ENCODE measurements around the gene CLIC1. TPM values are rescaled to one million over a fixed set of nuclear protein-coding genes. Genes with fewer than 3 reads are reported as not detected.

The CLIC1 gene
- total RNA-seq, 2 donors from 2014 or later = 222 to 251 TPM

DNA sequence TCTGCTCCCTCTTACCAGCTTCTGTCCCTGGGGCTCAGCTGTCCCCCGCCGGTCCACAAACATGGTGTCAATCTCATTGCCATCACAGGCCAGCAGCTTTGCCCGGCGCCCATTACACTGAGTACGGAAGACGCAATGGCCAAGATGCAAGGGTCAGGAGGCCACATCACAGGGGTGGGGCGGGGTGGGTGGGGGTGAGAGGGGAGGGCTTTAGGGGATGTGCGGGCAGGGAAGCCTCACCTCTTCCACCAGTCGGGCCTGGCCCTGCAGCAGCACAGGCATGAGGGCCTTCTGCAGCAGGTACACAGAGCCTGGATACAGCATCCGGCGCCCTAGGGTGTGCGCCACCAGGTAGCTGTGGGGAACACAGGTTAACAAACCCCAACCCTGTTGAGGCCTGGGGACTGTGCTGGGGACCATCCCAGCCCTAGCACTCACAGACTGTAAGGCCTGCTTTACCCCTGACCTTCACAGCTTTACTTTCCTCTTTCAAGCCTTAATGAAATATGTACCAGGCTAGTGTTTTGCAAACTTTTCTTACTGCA lies 44.7 kb downstream of the CLIC1 start:
- H3K9me3 ChIP-seq = no peaks in the 10 kb centered on the region
- H3K4me3 ChIP-seq = no peak overlapping the region
- ATAC-seq (ENCODE audit: insufficient number of reproducible peaks, low FRiP score, low read depth) (no peak), DNase-seq (ENCODE audit: low spot score) (no peak)
- H3K4me1 ChIP-seq (ENCODE audit: control insufficient read depth in 1 of 2, low read depth in 2 of 2) = no peaks in the 10 kb centered on the region
- no peaks in the 10 kb centered on the region for H3K27me3 ChIP-seq (replicated peaks; ENCODE audit: insufficient read depth)
- TF ChIP-seq, protein P1, sequence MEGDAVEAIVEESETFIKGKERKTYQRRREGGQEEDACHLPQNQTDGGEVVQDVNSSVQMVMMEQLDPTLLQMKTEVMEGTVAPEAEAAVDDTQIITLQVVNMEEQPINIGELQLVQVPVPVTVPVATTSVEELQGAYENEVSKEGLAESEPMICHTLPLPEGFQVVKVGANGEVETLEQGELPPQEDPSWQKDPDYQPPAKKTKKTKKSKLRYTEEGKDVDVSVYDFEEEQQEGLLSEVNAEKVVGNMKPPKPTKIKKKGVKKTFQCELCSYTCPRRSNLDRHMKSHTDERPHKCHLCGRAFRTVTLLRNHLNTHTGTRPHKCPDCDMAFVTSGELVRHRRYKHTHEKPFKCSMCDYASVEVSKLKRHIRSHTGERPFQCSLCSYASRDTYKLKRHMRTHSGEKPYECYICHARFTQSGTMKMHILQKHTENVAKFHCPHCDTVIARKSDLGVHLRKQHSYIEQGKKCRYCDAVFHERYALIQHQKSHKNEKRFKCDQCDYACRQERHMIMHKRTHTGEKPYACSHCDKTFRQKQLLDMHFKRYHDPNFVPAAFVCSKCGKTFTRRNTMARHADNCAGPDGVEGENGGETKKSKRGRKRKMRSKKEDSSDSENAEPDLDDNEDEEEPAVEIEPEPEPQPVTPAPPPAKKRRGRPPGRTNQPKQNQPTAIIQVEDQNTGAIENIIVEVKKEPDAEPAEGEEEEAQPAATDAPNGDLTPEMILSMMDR (IDR thresholded peaks at IDR 0.05) = no peak
- H3K36me3 ChIP-seq = peaks cover 74% of the 10 kb centered on the region
- H3K27ac ChIP-seq = no peak overlapping the region

DNA sequence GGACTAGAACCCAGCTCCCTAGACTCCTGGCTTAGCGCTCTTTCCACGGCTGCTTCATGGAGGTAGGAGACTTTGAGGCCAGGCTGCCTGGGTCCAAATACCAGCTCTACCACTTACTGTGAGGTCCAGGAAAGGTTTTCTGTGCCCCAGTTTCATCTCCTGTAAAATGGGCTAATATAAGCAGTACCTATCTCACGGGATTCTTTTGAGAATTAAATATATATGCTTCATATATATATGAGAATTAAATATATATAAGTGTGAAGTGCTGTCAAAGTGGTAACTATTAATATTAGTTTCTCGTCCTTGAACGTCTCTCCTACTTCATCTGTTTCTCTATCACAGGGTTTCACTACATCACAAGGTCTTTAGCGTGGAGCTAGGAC lies 45.3 kb downstream of the CLIC1 start:
- no peak overlapping the region for H3K27ac ChIP-seq
- H3K4me3 ChIP-seq = no peak overlapping the region
- H3K4me1 ChIP-seq (ENCODE audit: control insufficient read depth in 1 of 2, low read depth in 2 of 2) = no peaks in the 10 kb centered on the region
- no peak for DNase-seq (ENCODE audit: low spot score)
- H3K36me3 ChIP-seq = peaks cover 71% of the 10 kb centered on the region
- ATAC-seq (ENCODE audit: insufficient number of reproducible peaks, low FRiP score, low read depth) = no peak
- no peaks in the 10 kb centered on the region for H3K27me3 ChIP-seq (replicated peaks; ENCODE audit: insufficient read depth)
- no peaks in the 10 kb centered on the region for H3K9me3 ChIP-seq
- TF ChIP-seq, protein P1 (IDR thresholded peaks at IDR 0.05) = no peak

DNA sequence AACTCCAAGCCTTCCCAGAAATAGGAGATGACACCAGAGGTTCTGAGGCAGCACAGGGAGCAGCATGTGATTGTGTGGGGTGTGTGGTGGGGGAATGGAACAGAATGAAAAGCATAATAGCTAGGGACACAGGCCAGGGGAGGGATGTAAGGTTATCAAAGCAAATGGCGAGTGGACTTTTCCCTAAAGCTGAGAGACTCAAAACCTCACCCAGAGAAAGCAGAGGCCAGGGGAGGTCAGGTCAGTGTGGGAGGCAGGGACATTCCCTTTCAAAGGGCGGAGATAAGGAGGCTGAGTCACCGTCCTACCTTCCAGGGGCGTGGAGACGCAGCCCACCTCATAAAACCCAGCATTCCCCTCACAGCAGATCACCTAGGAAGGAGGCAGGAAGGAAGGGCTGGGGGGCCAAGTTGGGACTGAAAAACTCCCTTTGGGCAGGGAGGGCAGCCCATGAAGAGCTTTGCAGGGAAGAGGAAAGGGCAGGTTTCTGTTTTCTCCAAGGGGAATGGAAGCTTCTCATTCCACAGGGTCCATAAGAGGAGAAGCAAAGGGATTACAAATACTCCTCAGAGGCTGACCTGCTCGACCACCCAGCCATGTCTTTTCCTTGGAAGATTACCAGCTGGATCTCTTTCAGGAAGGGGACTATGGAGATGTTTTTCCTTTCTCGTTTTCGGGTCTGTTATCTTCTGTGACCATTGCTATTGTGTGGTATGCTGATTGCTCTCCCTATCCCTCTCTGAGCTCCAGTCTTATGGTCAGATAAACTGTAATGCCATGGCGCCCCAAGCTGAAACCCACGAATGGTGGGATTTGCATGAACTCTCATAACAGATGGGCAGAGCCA lies 45.9 kb downstream of the CLIC1 start:
- H3K4me3 ChIP-seq = no peak overlapping the region
- no peaks in the 10 kb centered on the region for H3K9me3 ChIP-seq
- no peak for ATAC-seq (ENCODE audit: insufficient number of reproducible peaks, low FRiP score, low read depth)
- peaks cover 67% of the 10 kb centered on the region for H3K36me3 ChIP-seq
- H3K27ac ChIP-seq = no peak overlapping the region
- no peaks in the 10 kb centered on the region for H3K4me1 ChIP-seq (ENCODE audit: control insufficient read depth in 1 of 2, low read depth in 2 of 2)
- TF ChIP-seq, protein P1 (IDR thresholded peaks at IDR 0.05) = no peak
- no peak for DNase-seq (ENCODE audit: low spot score)
- no peaks in the 10 kb centered on the region for H3K27me3 ChIP-seq (replicated peaks; ENCODE audit: insufficient read depth)

DNA sequence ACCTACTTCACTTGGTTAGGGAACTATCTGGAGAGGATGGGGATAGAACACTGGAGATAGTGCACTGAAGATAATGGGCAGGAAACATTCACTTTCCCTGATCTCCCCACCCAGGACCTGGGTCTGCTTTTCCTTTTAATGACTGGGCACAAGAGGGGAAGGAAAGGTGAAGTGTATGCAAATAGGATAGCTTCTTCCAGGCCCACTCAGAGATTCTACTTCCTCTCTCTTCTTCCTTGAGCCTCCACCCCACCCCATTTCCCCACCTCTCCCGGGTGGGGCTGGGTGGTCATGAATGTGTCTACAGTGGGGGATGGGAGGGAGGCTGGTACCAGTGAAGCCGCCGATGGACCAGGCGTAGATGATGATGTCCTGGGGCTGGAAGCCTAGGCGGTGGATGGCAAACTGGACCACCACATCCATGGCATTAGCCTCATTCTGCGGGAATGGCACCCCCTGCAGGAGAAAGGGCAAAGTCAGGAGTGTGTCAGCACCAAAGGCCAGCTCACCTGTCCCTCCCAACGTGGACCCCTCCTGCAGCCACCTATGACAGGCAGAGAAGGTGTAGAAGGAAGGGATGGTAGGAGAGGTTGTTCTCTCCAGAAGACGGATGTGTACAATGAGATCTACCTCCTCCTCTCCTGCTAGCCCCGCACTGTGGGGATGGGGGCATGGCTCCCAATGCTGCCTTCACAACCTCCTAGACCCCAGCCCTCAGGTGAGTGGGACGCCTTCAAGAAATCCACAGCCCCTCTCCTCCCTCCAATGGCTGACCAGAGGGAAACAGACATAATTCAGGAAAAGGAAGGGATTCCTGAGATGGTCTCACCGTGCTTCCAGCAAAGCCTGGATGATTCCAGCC lies 46.9 kb downstream of the CLIC1 start:
- Histone ChIP-seq H3K9me3 (no peaks in the 10 kb centered on the region), H3K36me3 (peaks cover 57% of the 10 kb centered on the region), H3K4me1 (ENCODE audit: control insufficient read depth in 1 of 2, low read depth in 2 of 2) (no peaks in the 10 kb centered on the region), H3K27ac (no peak overlapping the region), H3K4me3 (no peak overlapping the region), H3K27me3 (replicated peaks; ENCODE audit: insufficient read depth) (no peaks in the 10 kb centered on the region)
- no peak for ATAC-seq (ENCODE audit: insufficient number of reproducible peaks, low FRiP score, low read depth)
- TF ChIP-seq, protein P1 (IDR thresholded peaks at IDR 0.05) = no peak
- DNase-seq (ENCODE audit: low spot score) = no peak

Measured in thoracic aorta (tissue), 2 donors.